Body of pancreas (tissue), 4 donors: ENCODE data around the gene LYRM4. TPM values are rescaled to one million over a fixed set of nuclear protein-coding genes. Genes with fewer than 3 reads are reported as not detected.

Experiments
- ATAC-seq: fragments of 150-250 bp; one replicate; pipeline ENCODE4 v1.9.1; 2016
- DNase-seq, 4 donors: peaks; one replicate each; pipeline ENCODE4 v3.0.0-alpha.2; 2019
- H3K27ac ChIP-seq, 4 donors: fragments of 200-600 bp; sonication (generic); 1 replicate in 3 of 4; 2 replicates in 1 of 4; pipeline versions ENCODE4 v1.5.1 to v1.6.1; 2016 to 2019; ENCODE audit warnings: mild to moderate bottlenecking in 1 of 4, mixed read lengths in 1 of 4, moderate library complexity in 1 of 4
- H3K27me3 ChIP-seq, 2 donors: fragments of 200-600 bp; sonication (generic); one replicate each; pipeline ENCODE4 v1.6.0; 2016; ENCODE audit warnings: mild to moderate bottlenecking in 1 of 2
- H3K36me3 ChIP-seq, 2 donors: fragments of 200-600 bp; sonication (generic); replicated peaks in 1 of 2; 2 replicates each; pipeline ENCODE4 v1.5.1; 2016; ENCODE audit warnings: low read depth in 2 of 2; ENCODE audit not compliant: insufficient read depth in 1 of 2
- H3K4me1 ChIP-seq: fragments of 200-600 bp; sonication (generic); one replicate; pipeline ENCODE4 v1.6.0; 2016
- H3K4me3 ChIP-seq, 2 donors: fragments of 200-600 bp; sonication (generic); 1 replicate in 1 of 2; 2 replicates in 1 of 2; pipeline ENCODE4 v1.5.1; 2016 to 2019
- H3K9me3 ChIP-seq, 3 donors: fragments of 200-600 bp; sonication (generic); 1 replicate in 2 of 3; 2 replicates in 1 of 3; pipeline ENCODE4 v1.5.1; 2016
- CTCF ChIP-seq, 7 experiments: fragments of 450-650 bp in 4 of 7; fragments of 200-600 bp in 3 of 7; sonication (generic) in 3 of 7; IDR thresholded peaks; one replicate each; pipeline ENCODE4 v1.5.1; 2016 to 2019; ENCODE audit warnings: antibody characterized with exemption in 7 of 7
- POLR2A ChIP-seq, 3 donors: fragments of 450-650 bp; IDR thresholded peaks; one replicate each; pipeline ENCODE4 v1.6.1; 2016; ENCODE audit warnings: antibody characterized with exemption in 3 of 3, mild to moderate bottlenecking in 2 of 3
- WGBS, 2 donors: methylation state at CpG; one replicate each; pipeline ENCODE4 v1.1.5; 2017; 5-methylcytosine and 5-hydroxymethylcytosine counted together
- intact Hi-C: fragments of 100-400 bp; cut with DNase I; formaldehyde crosslinking; loops from one replicate; pipeline ENCODE4 v1.15.1; 2023
- total RNA-seq, 2 donors: library from RNA; depleted of rRNA; stranded (reverse); fragments of >200 nt; gene quantifications; one replicate each; pipeline ENCODE4 v1.1.0, GENCODE V29; 2016

LYRM4 gene
- total RNA-seq, 2 donors from 2014 or later: 15.3 to 18.5 TPM

- intact Hi-C loops: no loop called here
- TF ChIP-seq CTCF (IDR thresholded peaks at IDR 0.05): no peak
- no peak for TF ChIP-seq POLR2A (IDR thresholded peaks at IDR 0.05)
- DNase-seq (no peak), ATAC-seq (no peak)
- H3K27ac ChIP-seq: no peak overlapping the region
- H3K36me3 ChIP-seq: no peaks in the 10 kb centered on the region
- H3K27me3 ChIP-seq: no peaks in the 10 kb centered on the region
- H3K4me1 ChIP-seq: no peaks in the 10 kb centered on the region
- peaks cover 0 to 7% (median 0%) of the 10 kb centered on the region in 3 donors for H3K9me3 ChIP-seq
- WGBS, 2 donors: 76 to 82% methylated on average over 8 of the region's 8 CpGs
- no peak overlapping the region for H3K4me3 ChIP-seq
Observed at GRCh38 chr6:5102267-5102970, 158.3 kb downstream of the LYRM4 start.

- H3K27me3 ChIP-seq: no peaks in the 10 kb centered on the region
- no peak for DNase-seq
- no peaks in the 10 kb centered on the region for H3K9me3 ChIP-seq
- 89 to 92% methylated on average over 7 of the region's 7 CpGs for WGBS, 2 donors
- H3K4me3 ChIP-seq: no peak overlapping the region
- no peak for ATAC-seq
- H3K27ac ChIP-seq: no peak overlapping the region
- H3K4me1 ChIP-seq: no peaks in the 10 kb centered on the region
- intact Hi-C loops: no loop called here
- H3K36me3 ChIP-seq: no peaks in the 10 kb centered on the region
- TF ChIP-seq POLR2A (IDR thresholded peaks at IDR 0.05): no peak
- TF ChIP-seq CTCF (IDR thresholded peaks at IDR 0.05): no peak
Observed at GRCh38 chr6:5100806-5101205, 159.9 kb downstream of the LYRM4 start.

GRCh38 chr6:5099537-5099936, 161.2 kb downstream of the LYRM4 start:
- Histone ChIP-seq H3K27me3 (no peaks in the 10 kb centered on the region), H3K27ac (no peak overlapping the region), H3K9me3 (no peaks in the 10 kb centered on the region), H3K36me3 (no peaks in the 10 kb centered on the region), H3K4me3 (no peak overlapping the region), H3K4me1 (no peaks in the 10 kb centered on the region)
- no peak for DNase-seq
- TF ChIP-seq POLR2A (IDR thresholded peaks at IDR 0.05) (no peak), CTCF (IDR thresholded peaks at IDR 0.05) (no peak)
- WGBS, 2 donors: 93 to 97% methylated on average over 3 of the region's 3 CpGs
- no peak for ATAC-seq
- intact Hi-C loops: no loop called here

- WGBS, 2 donors: 75 to 82% methylated on average over 14 of the region's 14 CpGs
- DNase-seq (no peak), ATAC-seq (no peak)
- Histone ChIP-seq H3K27ac (no peak overlapping the region), H3K36me3 (no peaks in the 10 kb centered on the region), H3K4me1 (no peaks in the 10 kb centered on the region), H3K4me3 (no peak overlapping the region), H3K27me3 (no peaks in the 10 kb centered on the region), H3K9me3 (no peaks in the 10 kb centered on the region)
- intact Hi-C loops: no loop called here
- TF ChIP-seq CTCF (IDR thresholded peaks at IDR 0.05): no peak
- no peak for TF ChIP-seq POLR2A (IDR thresholded peaks at IDR 0.05)
Observed at GRCh38 chr6:5098501-5099270, 162.1 kb downstream of the LYRM4 start.
